ENCODE data around the gene MORN5. TPM values are rescaled to one million over a fixed set of nuclear protein-coding genes. Genes with fewer than 3 reads are reported as not detected.

Gene MORN5
- total and polyA plus RNA-seq, 10 donors, result 1.4 TPM; not detected in 9

DNA sequence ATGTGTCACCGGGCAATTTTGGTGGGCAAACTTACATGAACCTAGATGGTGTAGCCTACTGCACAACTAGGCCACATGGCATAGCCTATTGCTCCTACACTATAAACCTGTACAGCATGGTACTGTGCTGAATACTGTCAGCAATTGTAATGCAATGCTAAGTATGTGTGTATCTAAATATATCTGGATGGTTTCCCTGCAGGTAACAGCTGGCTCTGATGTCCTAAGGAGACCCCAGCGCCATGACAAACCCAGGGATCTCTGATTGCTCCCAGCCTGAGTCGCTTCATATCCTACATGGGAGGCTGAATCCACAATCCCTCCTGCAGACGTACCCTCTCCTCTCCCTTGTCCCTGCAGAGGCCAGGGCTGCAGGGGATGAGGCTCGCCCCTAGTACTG is 40.0 kb upstream of the MORN5 start:
- Histone ChIP-seq H3K36me3 (no peaks in the 10 kb centered on the region), H3K9me3 (peaks cover 0 to 6% (median 0%) of the 10 kb centered on the region in 8 donors), H3K4me3 (no peak overlapping the region), H3K4me1 (peaks cover 0 to 28% (median 7%) of the 10 kb centered on the region in 6 donors), H3K27me3 (replicated peaks in 1 of 7) (peaks cover 0 to 24% (median 0%) of the 10 kb centered on the region in 7 donors), H3K27ac (no peak overlapping the region)
- intact Hi-C loops (cut with DNase I; ENCODE audit: low total_unique reads), result loop anchor here (10.0 kb wide), 2 partner anchors 335 to 695 kb away; no protein-coding TSS in a partner anchor
- DNase-seq, result no peak
- TF ChIP-seq POLR2AphosphoS5 (IDR thresholded peaks at IDR 0.05) (no peak), POLR2A (IDR thresholded peaks at IDR 0.05) (no peak), CTCF (IDR thresholded peaks at IDR 0.05 in 8 of 11, conservative IDR thresholded peaks at IDR 0.05 in 3 of 11) (no peak)
- 92 to 94% (median 93%) methylated on average over 4 to 5 of the region's 5 CpGs for WGBS, 5 donors

GRCh38 chr9:122120316-122121071 is 39.2 kb upstream of the MORN5 start:
- WGBS, 5 donors, result 40 to 86% (median 78%) methylated on average over 2 to 10 of the region's 10 CpGs
- no peak for DNase-seq
- TF ChIP-seq CTCF (IDR thresholded peaks at IDR 0.05 in 8 of 11, conservative IDR thresholded peaks at IDR 0.05 in 3 of 11), result no peak
- no peak for TF ChIP-seq POLR2A (IDR thresholded peaks at IDR 0.05)
- no peak for TF ChIP-seq POLR2AphosphoS5 (IDR thresholded peaks at IDR 0.05)
- H3K36me3 ChIP-seq, result no peaks in the 10 kb centered on the region
- peaks cover 0 to 29% (median 13%) of the 10 kb centered on the region in 6 donors for H3K4me1 ChIP-seq
- no peak overlapping the region for H3K4me3 ChIP-seq
- H3K27me3 ChIP-seq (replicated peaks in 1 of 7), result peaks cover 0 to 28% (median 2%) of the 10 kb centered on the region in 7 donors
- intact Hi-C loops (cut with DNase I; ENCODE audit: low total_unique reads), result loop anchor here (10.0 kb wide), 2 partner anchors 334 to 694 kb away; no protein-coding TSS in a partner anchor
- H3K9me3 ChIP-seq, result peaks cover 0 to 6% (median 0%) of the 10 kb centered on the region in 8 donors
- H3K27ac ChIP-seq, result no peak overlapping the region

- peaks cover 0 to 6% (median 0%) of the 10 kb centered on the region in 8 donors for H3K9me3 ChIP-seq
- H3K4me1 ChIP-seq, result peaks cover 3 to 29% (median 21%) of the 10 kb centered on the region in 6 donors
- no peak for TF ChIP-seq CTCF (IDR thresholded peaks at IDR 0.05 in 8 of 11, conservative IDR thresholded peaks at IDR 0.05 in 3 of 11)
- no peak for TF ChIP-seq POLR2AphosphoS5 (IDR thresholded peaks at IDR 0.05)
- no peak for TF ChIP-seq POLR2A (IDR thresholded peaks at IDR 0.05)
- WGBS, 5 donors, result 90 to 97% (median 94%) methylated on average over 5 to 10 of the region's 10 CpGs
- peaks cover 0 to 33% (median 11%) of the 10 kb centered on the region in 7 donors for H3K27me3 ChIP-seq (replicated peaks in 1 of 7)
- H3K4me3 ChIP-seq, result no peak overlapping the region
- intact Hi-C loops (cut with DNase I; ENCODE audit: low total_unique reads), result loop anchor here (10.0 kb wide), 2 partner anchors 333 to 693 kb away; no protein-coding TSS in a partner anchor
- no peaks in the 10 kb centered on the region for H3K36me3 ChIP-seq
- no peak overlapping the region for H3K27ac ChIP-seq
- DNase-seq, result no peak
Observed at GRCh38 chr9:122121391-122121790, 38.3 kb upstream of the MORN5 start.

- Histone ChIP-seq H3K4me1 (peaks cover 8 to 29% (median 26%) of the 10 kb centered on the region in 6 donors), H3K27me3 (replicated peaks in 1 of 7) (peaks cover 0 to 39% (median 16%) of the 10 kb centered on the region in 7 donors), H3K36me3 (no peaks in the 10 kb centered on the region), H3K27ac (no peak overlapping the region), H3K9me3 (peaks cover 0 to 6% (median 0%) of the 10 kb centered on the region in 8 donors), H3K4me3 (no peak overlapping the region)
- intact Hi-C loops (cut with DNase I; ENCODE audit: low total_unique reads), result loop anchor here (2.0 to 10.0 kb wide), 3 partner anchors 23 to 693 kb away; no protein-coding TSS in a partner anchor
- no peak for TF ChIP-seq CTCF (IDR thresholded peaks at IDR 0.05 in 8 of 11, conservative IDR thresholded peaks at IDR 0.05 in 3 of 11)
- TF ChIP-seq POLR2AphosphoS5 (IDR thresholded peaks at IDR 0.05), result no peak
- no peak for TF ChIP-seq POLR2A (IDR thresholded peaks at IDR 0.05)
- 82 to 95% (median 89%) methylated on average over 2 to 6 of the region's 6 CpGs for WGBS, 5 donors
- DNase-seq, result no peak
Observed at GRCh38 chr9:122121931-122122330, 37.8 kb upstream of the MORN5 start.

All from spleen (tissue), 11 donors.